GM10266 (cell line): ENCODE measurements around the gene GPX4.
"Not testable (repeated sequence)": the region's sequence is repeated elsewhere in the genome, so short reads cannot be mapped to it uniquely, and the experiment has no call there.

ENCODE experiments used
- DNase-seq: peaks from one replicate; pipeline ENCODE4 v3.0.0; 2012; ENCODE audit errors: extremely low spot score
- CTCF ChIP-seq: IDR thresholded peaks from 2 replicates; pipeline ENCODE4 v1.5.1; 2012; ENCODE audit warnings: mild to moderate bottlenecking, low read depth; ENCODE audit not compliant: control insufficient read depth, insufficient read depth; ENCODE audit errors: missing control alignments

The GPX4 gene

GRCh38 chr19:1123381-1123780 is 19.6 kb downstream of the GPX4 start:
- DNase-seq, result no peak
- no peak for TF ChIP-seq CTCF

GRCh38 chr19:1123885-1124677 is 20.3 kb downstream of the GPX4 start:
- no peak for DNase-seq
- no peak for TF ChIP-seq CTCF

DNA sequence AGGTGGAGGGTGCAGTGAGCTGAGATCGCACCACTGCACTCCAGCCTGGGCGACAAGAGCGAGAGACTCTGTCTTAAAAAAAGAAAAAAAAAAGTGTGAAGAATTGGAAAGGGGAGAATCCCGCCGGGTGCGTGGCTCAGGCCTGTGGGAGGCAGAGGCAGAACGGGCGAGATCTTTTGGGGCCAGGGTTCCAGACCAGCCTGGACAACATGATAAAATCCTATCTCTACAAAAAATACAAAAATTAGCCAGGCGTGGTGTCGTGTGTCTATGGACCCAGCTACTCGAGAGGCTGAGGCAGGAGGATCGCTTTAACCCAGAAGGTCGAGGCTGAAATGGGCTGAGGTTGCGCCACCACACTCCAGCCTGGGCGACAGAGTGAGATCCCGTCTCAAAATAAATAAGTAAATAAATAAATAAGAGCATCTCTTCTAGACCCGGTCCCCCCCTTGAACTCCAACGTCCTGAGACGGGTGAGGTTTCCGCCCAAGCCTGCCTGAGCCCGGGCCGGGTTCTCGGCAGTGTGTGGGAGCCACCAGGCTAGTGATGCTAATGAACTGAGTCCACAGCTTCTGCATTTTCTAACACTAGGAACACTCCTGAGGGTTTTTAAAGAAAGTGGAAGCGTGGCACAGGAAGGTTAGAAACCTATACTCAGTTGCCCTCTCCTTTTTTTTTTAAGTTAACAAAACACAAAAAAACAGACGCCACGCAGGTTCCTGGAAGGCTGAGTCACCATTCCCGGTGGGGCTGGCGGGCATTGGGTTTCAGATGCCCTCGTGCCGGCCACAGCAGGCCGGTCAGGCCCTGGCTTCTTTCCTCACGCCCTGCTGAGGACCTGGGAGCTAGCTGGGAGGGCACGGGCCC is 22.0 kb downstream of the GPX4 start:
- TF ChIP-seq CTCF, result no peak
- DNase-seq, result no peak

- no peak for TF ChIP-seq CTCF
- no peak for DNase-seq
Measured at GRCh38 chr19:1126984-1127760, 23.4 kb downstream of the GPX4 start.

DNA sequence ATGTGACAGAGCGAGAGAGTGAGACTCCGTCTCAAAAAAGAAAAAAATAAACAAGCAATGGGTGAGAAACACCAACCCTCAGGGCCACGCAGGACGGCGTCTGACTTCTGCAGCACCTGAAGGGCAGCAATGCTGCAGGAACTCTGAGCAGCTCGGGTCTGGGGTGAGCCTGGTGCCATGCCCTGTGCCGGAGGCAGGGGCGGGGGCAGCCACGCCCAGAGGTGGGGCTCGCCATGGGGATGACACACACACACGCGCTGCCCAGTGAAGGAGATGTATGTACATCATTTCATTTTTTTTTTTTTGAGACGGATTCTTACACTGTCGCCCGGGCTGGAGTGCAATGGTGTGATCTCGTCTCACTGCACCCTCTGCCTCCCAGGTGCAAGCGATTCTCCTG is 24.3 kb downstream of the GPX4 start:
- TF ChIP-seq CTCF, result no peak
- DNase-seq, result no peak

- DNase-seq, result not testable (repeated sequence)
Measured at GRCh38 chr19:1129084-1129483, 25.3 kb downstream of the GPX4 start.

GRCh38 chr19:1129535-1129934 is 25.7 kb downstream of the GPX4 start:
- no peak for DNase-seq
- no peak for TF ChIP-seq CTCF
